HPDE6-E6E7 (cell line): Measurements from ENCODE around the gene GPRIN2.
"Not testable (repeated sequence)": the region's sequence is repeated elsewhere in the genome, so short reads cannot be mapped to it uniquely, and the experiment has no call there.

Experiments used
- DNase-seq: peaks from one replicate; pipeline ENCODE4 v3.0.0; 2011; ENCODE audit warnings: missing footprints; ENCODE audit errors: extremely low spot score

GPRIN2 gene

DNA sequence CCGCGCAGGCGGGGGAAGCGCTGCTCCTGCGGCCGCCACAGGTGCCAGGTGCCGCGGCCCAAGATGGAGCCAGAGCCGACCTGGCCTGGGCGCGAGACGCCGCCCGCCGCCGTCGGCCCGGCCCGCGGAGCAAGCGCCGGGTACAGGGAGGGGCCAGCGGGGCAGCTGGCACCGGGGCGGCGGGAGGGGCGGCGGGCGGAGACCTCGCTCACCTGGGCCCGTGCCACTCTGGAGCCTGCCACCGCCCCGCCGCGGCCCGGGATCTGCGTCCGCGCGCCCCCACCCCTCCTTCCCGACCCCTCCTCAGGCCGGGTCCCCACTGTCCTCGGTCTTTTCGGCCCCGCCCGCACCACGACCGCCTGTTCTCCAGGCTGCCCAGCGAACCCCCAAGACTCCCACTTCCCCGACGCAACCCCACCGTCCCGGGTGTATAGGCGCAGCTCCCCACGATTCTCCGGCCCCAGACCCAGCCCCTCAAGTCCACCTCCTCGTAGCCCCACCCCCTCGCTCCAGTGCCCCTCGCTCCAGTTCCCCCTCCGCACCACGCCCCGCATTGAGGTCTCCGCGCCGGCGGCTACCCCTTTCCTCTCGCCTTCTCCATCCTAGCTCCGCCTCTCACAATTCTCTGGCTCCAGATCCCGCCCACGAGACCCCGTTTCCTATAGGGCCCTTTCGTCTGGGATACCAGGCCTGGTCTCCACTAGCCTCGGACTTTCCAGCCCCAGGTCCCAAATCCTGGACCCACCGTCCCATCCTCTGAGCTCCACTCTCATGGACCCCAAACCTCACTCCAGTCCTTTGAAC is at the start of gene GPRIN2:
Gene GPRIN2 (minus strand): TSS at position 144 of the 804 bp plus-strand sequence. CDS start 5,922 bp downstream, outside the sequence.
- no peak for DNase-seq

DNA sequence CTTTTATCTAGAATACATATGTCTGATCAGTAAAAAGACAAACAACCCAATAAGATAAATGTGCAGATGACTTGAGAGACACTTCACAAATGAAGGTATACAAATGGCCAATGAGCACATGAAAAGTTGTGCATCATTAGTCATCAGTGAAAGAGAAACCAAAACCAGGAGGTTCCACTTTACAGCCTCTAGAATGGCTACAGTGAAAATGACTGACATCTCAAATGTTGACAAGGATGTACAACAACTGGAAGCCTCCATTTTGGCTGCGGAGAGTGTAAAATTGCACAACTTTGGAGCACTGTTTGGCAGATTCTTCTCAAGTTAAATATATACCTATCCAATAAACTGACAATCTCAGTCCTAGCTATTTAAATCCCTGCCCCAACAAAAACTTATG is 44.1 kb upstream of the GPRIN2 start:
- not testable (repeated sequence) for DNase-seq

DNA sequence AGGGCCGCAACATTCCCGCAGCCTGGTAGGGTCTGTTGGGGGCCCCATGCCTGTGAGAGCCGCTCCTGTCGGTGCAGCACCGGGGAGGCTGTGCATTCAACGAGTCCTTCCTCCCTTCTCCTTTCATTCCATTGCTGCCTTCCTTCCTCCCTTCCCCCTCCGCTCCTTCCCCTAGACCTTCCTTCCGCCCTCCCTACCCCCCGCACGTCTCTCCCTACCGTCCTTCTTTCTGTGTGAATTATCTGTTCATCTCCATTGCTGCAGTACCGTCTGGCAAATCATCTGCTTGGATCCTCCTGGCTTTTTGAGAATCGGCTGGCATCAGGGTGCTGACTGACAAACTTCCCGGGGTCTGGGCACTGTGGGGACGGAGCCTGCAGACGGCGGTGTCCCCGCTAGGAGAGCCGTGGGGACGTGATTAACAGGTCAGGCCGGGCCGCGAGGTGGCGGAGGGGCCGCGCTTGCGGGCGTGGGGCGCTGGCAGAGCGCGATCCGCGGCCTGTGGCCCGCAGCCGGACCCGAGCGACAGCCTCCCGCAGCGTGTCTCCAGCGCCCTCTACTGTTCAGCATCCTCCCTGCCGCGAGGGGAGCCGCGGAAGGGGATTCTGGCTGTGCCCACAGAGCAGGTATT is 41.3 kb upstream of the GPRIN2 start:
- DNase-seq, result not testable (repeated sequence)

DNA sequence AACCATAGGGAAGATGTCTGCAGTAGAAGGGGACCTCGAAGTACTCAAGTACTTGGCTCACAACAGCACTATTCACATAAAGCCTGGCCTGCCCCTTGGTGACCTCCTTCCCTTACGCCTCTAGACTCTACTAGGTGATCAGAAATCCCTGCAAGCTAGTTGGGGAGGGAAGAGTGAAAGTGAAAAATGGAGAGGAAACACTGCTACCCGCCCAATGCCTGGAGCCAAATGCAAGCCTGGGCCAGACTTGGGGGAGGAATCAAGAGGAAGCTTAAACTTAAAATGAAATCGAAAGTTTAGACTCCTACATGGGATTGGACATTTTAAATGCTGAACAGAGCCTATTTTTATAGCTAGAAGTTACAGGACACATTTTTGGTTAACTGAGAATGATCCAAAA is 40.1 kb upstream of the GPRIN2 start:
- DNase-seq, result not testable (repeated sequence)

DNA sequence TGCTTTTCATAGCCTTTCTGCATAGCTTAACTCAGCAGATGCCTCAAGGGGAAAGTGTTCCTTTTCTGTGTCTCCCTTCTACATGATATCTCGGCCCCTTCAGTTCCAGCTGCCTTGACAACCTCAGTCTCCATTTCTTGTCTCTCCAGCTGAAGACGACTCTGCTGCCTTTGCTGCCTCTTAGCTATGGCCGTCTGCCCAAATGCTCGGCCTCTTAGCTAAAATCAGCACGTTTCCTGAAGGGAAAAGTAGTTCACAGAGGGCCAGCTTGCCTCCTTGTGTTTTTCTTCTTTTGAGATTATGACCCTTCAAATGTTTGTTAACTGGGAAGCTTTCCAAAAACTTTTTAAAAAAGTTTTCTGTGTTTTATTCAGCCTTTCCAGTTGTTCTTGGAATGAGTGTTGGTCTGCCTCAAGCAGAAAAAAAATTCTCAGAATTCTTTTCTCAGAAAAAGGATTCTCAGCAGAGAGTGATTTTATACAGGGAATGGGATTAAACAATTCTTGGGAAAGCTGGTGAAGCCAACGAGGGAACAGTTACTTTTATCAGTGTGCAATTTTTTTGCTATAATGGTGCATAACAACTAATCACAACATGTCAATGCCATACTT is 38.1 kb upstream of the GPRIN2 start:
- DNase-seq, result not testable (repeated sequence)

DNA sequence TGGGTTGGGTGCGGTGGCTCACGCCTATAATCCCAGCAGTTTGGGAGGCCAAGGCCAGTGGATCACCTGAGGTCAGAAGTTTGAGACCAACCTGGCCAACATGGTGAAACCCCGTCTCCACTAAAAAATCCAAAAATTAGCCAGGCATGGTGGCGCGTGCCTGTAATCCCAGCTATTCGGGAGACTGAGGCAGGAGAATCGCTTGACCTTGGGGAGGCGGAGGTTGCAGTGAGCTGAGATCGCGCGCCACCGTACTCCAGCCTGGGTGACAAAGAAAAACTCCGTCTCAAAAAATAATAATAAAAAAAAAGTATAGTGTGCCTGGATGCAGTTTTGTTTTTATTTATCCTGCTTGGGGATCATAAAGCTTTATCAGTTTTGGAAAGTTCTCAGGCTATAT is 36.8 kb upstream of the GPRIN2 start:
- not testable (repeated sequence) for DNase-seq

DNA sequence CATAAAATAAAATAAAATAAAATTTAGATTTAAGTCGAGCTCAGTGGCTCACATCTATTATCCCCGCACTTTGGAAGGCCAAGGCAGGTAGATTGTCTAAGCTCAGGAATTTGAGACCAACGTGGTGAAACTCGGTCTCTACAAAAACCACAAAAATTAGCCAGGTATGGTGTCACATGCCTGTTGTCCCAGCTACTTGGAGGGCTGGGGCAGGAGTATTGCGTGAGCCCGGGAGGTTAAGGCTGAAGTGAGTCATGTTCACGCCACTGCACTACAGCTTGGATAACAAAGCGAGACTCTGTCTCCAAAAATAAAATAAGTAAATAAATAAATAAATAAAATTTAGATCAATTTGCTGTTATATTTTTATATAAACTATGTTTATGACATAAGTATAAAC is 34.6 kb upstream of the GPRIN2 start:
- DNase-seq, result not testable (repeated sequence)

DNA sequence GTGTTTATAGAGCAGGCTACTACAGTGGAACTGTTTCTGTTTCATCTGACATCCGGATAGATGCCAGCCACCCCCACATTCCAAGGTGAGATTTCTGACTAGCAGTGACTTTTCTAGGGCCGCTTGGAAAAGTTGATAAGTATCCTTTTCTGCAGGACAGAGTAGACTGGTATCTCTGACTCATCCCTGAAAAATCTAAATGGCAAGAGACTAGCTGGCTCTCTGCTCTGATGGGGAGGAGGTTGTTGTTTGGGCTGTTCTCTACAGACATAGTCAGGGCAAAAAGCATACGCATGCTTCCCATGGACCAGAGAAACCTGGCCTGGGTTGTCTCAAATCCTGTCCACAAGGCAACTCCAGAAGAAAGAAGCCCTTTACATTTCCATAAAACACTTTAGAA is 33.1 kb upstream of the GPRIN2 start:
- DNase-seq, result not testable (repeated sequence)

DNA sequence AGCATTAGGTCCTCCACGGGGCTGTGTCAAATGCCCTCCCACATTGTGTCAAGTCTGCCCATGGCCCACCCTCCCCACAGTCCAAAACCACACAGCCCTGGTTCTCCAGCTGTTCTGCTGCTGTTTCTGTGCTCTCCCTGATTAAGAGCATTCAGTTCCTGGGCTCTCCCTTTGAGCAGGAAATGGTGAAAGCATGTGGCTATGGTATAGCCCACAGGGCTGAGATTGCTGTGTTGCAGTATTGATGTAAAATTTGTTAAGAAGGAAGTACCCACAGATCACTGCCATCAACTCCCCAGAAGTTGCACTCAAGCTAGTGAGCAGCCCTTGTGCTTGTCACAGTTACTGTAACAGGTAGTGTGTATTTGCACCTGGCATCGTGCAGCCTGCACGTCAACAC is 31.8 kb upstream of the GPRIN2 start:
- DNase-seq, result not testable (repeated sequence)

DNA sequence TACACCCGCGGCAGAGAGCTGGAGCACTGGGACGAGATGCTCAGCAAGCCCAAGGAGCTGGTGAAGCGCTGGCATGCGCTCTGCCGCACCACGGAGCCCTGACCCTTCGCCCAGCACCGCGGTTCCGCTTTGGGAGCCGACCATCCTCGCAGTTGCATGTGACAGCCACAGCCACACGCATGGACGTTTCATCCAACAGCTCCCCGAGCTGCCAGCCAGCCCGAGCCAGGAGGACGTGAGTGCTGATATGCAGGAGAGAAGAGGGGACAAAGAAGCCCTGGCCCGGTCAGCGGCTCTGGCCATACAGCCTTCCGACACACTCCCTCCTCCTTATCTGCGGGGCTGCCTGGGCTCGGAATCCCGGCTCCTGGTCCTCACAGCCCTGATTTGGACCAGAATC is 31.1 kb upstream of the GPRIN2 start:
- DNase-seq, result not testable (repeated sequence)

DNA sequence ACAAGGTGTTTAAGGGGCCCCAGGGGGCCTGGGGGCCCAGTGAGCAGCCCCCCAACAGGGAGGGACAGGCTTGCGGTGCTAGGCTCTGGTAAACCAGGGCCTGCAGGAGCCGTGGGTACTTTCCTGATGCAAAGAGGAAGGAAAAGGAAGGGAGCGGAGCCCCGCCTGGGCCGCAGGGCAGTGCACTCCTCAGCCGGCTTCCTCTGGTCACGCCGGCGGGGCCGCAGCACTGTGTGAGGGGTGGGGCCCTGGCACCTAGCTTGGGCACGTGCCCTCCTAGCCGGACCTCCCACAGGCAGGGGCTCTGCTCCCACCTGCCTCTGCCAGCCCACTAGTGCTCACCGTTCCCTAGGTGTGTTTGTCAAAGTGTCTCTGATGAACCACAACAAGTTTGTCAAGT is 28.8 kb upstream of the GPRIN2 start:
- DNase-seq, result not testable (repeated sequence)

DNA sequence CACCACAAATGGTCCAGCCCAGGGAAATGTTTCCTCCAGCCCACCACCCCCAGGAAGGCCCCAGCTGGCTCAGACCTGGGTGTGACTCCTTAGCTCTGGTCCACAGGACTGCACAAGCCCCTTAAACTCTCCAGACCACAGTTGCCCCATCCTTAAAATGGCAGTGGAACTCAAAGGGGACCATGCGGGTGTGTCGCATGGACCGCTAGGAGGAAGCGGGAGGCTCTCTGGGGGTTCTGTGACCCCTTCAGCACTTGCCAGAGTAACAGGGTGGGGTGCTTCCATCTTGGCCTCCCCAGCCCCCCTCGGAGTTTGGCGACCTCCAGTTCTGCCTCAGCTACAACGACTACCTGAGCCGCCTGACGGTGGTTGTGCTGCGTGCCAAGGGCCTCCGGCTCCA is 27.7 kb upstream of the GPRIN2 start:
- DNase-seq, result not testable (repeated sequence)

DNA sequence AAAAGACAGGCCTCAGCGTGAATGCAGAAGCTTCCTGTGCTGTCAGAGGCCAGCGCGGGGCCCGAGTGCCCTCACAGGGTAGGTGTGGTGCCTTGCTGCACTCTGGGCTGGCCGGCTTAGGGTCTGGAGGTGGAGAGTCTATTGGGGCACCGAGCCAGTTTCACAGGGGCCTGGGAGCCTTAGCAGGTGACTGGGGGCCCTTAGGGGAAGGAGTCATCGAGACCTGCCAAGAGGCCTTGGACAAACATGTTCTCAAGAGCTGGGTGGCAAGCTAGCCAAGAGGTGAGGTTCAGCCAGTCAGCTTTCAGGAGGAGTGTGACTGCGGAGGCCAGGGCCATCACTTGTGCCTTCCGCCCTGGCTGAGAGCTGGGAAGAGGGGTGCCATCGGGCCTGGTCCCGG is 26.1 kb upstream of the GPRIN2 start:
- DNase-seq, result not testable (repeated sequence)

DNA sequence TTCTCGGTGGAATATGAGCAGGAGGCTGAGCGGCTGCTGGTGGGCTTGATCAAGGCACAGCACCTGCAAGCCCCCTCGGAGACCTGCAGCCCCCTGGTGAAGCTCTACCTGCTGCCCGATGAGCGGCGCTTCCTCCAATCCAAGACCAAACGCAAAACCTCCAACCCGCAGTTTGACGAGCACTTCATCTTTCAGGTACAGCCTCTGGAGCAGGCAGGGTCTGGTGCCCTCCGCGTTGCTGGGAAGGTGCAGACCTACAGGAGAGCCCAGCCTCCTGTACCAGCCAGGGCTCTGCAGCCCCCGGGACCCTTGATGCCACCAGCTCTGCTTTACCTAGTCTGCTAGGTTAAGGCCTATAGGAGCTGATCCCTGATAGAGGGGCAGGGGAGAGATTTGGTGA is 25.5 kb upstream of the GPRIN2 start:
- not testable (repeated sequence) for DNase-seq

DNA sequence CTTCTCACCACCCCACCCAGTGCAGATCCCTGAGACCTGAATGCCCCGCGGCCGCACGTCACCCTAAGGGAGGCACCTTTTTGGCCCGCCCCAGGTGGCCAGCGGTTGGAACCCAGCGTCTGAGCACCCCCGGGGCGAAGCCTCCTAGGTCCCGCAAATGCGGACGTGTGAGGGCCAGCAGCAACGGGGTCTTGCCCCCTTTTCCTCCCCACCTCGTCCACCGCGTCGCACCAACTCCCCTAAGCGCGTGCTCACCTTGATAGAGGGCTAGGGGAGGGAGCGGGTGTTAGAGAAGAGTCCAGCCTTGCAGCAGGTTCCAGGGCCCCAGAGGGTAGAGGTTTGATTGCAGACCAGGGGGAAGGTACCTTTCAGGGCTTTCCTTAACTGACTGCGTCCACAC is 22.9 kb upstream of the GPRIN2 start:
- not testable (repeated sequence) for DNase-seq

DNA sequence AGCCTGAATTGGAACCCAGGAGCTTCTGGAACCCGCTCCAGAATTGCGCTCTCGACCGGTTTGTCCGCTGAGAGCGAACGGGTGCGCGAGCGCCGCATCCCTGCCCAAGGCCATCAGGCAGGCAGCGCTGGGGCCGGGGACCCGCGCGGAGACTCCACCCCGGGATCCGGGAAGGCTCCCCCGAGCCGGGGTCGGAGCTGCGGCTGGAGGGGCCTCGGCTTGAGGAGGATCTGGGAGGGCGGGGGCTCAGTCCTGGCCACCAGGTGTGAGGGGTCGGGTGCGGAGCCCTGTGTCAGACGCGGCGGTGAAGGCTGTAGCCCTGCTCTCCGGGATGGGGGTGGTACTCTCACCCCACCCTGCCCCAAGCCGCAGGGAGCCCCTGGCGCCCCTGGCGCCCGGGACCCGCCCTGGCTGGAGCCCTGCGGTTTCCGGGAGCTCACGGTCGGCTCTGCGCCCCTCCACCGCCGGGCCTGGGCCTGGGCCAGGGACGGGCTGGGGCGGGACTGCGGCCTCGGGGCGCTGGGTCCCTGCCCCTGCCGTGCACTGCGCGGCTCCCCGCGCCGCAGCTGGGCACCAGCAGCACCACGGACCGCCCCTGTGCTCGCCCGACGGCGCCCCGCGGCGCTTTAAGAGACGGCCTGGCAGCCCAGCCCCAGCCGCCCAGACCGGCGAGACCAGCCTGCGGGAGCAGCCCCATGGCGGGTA is 22.2 kb upstream of the GPRIN2 start, which contains the start of gene SYT15:
Gene SYT15 (plus strand): TSS at position 655 of the 705 bp plus-strand sequence. CDS start 41 bp downstream, at position 696.
- not testable (repeated sequence) for DNase-seq

DNA sequence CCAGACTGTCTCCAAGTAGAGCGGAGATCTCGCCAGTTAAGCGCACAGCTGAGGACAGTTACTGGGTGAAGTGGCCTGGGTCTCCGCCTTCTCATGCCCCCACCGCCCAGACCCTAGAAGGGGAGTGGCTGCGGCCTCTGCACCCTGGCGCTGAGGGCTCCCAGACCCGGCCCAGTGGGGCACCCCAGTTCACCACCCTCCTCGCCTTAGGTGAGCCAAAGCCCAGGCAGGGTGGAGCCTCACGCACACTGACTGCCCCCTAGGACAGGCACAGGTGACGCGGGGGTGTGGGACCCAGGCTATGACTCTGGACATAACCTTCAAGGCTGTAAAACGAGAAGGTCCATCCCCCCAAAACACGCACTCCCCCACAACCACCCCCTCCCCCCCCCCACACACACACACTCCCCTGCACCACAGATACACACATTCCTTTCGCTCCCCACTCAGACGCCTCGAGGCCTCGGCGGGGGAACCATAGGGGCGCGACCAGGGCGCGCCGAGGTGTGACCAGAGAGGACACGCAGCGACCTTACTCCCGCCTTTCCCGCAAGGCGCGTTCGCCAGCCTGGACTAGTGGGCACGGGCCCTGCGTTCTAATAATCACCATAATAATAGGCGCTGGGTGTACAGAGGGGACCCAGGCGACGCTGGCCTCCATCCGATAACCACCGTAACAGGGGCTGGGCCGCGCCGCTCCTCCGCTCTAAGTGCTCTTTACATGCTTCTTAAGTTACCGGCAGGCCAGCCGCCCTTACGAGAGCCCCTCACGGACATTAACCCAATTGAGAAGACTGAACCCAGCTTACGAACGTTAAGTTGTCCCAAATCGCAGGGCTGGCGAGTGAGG is 21.4 kb upstream of the GPRIN2 start:
- not testable (repeated sequence) for DNase-seq

DNA sequence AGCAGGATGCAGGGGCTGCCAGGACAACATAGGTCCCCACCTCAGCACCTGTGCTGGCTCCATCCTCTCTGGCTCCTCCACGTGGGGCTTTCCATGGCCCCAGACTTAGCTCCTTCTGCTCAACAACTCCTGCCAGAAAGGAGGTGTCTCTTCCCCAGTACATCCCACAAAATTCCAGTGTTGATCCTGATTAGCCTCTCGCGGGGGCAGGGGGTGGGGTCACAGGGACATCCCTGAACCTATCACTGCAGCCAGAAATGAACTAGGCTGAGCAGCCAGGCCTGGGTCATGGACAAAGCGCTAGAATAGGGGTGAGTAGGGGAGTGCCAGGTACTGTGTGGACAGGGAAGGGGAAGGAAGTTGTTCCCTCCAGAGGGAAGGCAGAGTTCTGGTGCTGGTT is 17.4 kb upstream of the GPRIN2 start:
- not testable (repeated sequence) for DNase-seq

DNA sequence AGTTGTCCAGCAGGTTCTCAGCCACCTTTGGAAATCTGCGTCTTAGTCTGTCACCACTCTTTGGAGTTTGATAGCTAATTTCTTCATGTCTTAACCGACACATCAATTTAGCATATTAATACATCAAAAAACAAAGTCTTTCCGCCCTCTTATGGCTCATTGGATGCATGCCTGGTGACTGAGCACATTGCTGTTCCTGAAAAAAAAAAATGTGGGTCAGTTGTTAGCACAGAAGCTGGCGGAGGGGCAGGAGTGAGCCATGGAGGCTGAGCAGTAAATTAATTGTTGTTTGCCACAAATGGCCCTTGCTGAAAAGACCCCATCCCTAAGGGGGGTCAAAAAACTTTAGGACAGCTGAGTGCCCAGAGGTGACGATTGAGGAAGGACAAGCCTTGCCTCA is 16.9 kb upstream of the GPRIN2 start:
- not testable (repeated sequence) for DNase-seq

DNA sequence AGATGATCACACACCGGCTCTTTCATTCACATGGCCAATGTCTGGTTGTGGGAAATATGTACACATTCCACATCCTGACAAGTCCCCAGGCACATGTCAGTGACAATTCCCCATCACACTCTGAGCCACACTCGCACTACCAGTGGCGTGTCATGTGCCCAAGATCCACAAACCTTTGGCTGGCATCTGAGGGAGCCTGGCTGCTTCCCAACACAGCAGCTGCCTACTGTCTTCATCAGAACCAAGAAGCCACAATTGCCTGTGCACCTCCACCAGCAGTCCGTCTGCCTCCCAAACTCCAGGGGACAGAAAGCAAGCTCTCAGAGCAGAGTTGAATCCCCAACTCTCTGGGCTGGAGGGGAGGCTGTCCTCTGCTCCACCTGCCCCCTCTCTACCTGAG is 16.3 kb upstream of the GPRIN2 start:
- not testable (repeated sequence) for DNase-seq

DNA sequence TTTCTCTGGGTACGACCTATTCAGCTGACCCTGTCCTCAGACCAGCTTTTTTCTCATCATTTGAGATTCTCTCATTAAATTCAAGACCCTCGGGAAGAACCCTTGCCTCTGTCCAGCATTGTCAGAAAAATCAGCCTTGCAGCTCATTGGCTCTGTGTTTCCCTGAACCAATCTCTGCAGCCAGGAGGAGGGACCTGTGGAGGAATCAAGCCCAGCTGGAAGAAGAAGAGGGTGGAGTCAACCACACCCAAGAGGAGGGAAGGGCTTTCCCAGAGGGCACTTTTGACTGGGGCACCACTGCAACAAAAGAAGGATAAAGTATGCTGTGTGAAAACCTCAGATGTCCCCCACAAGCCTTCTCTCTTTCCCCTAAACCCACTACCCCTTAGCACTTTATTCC is 14.2 kb upstream of the GPRIN2 start:
- DNase-seq, result not testable (repeated sequence)
